H1 (cell line): Measurements from ENCODE around the gene ANKRD11. TPM values are rescaled to one million over a fixed set of nuclear protein-coding genes. Genes with fewer than 3 reads are reported as not detected.

Source experiments
- CEBPB ChIP-seq: IDR thresholded peaks from 2 replicates; pipeline ENCODE4 v1.6.1; 2012; ENCODE audit warnings: low read depth, low read length
- EZH2 ChIP-seq: fragments of 200-600 bp; sonication (generic); IDR thresholded peaks from 2 replicates; pipeline ENCODE4 v1.7.1; 2012; ENCODE audit warnings: low read depth, mild to moderate bottlenecking, moderate library complexity, low read length, inconsistent platforms; ENCODE audit not compliant: severe bottlenecking
- JUN ChIP-seq: IDR thresholded peaks from 2 replicates; pipeline ENCODE4 v1.6.1; 2011; ENCODE audit warnings: low read depth, mild to moderate bottlenecking, improper control_type of control experiment, low read length
- KDM4A ChIP-seq: IDR thresholded peaks from one replicate; pipeline ENCODE4 v1.7.1; 2012; ENCODE audit warnings: low read depth, mild to moderate bottlenecking, moderate library complexity, low read length, inconsistent platforms; ENCODE audit not compliant: severe bottlenecking
- POLR2AphosphoS5 ChIP-seq: IDR thresholded peaks from 2 replicates; pipeline ENCODE4 v1.6.1; 2011; ENCODE audit warnings: low read depth, low read length
- POU5F1 ChIP-seq: IDR thresholded peaks from 2 replicates; pipeline ENCODE4 v1.6.1; 2011; ENCODE audit warnings: low read depth, mild to moderate bottlenecking, low read length, moderate library complexity
- SAP30 ChIP-seq: fragments of 300-600 bp; sonication (generic); IDR thresholded peaks from 2 replicates; pipeline ENCODE4 v1.7.1; 2012; ENCODE audit warnings: low read length, moderate library complexity, mild to moderate bottlenecking, inconsistent platforms; ENCODE audit not compliant: insufficient read depth, insufficient replicate concordance
- SIRT6 ChIP-seq: IDR thresholded peaks from one replicate; pipeline ENCODE4 v1.7.1; 2012; ENCODE audit warnings: low read length, inconsistent platforms
- ZNF274 ChIP-seq: IDR thresholded peaks from 2 replicates; pipeline ENCODE4 v1.7.0; 2012; ENCODE audit warnings: low read length, borderline replicate concordance; ENCODE audit errors: extremely low read depth
- polyA plus RNA-seq, 7 experiments: library from polyadenylated mRNA; depleted of rRNA in 3 of 7; stranded (reverse) in 5 of 7; unstranded in 2 of 7; fragments of >200 nt in 5 of 7; fragments of 200-250 nt in 2 of 7; gene quantifications; 1 replicate in 5 of 7; 2 replicates in 1 of 7; 4 replicates in 1 of 7; pipeline versions ENCODE4 v1.2.1 to v1.2.3, GENCODE V29; 2011 to 2013; ENCODE audit warnings: missing spikeins in 2 of 7, mixed read lengths in 2 of 7
- total RNA-seq: library from RNA; stranded (reverse); fragmentation: NEBNext Ultra II Directional; extraction: Animal tissue kit (Norgen Biotek cat#: 25700); gene quantifications from 2 replicates; pipeline ENCODE4 v1.2.1, GENCODE V29; 2021
- TF ChIP-seq, protein P1 (sequence below): fragments of 300-600 bp; sonication (generic); IDR thresholded peaks from 2 replicates; pipeline ENCODE4 v1.7.1; 2012; ENCODE audit warnings: low read length, moderate library complexity, mild to moderate bottlenecking, inconsistent platforms; ENCODE audit not compliant: insufficient replicate concordance

The ANKRD11 gene
- total and polyA plus RNA-seq, 2 of the 8 experiments (the other 6 are each of a cell fraction or from before 2014, with no cell fraction given) = 46.5 to 142 TPM

DNA sequence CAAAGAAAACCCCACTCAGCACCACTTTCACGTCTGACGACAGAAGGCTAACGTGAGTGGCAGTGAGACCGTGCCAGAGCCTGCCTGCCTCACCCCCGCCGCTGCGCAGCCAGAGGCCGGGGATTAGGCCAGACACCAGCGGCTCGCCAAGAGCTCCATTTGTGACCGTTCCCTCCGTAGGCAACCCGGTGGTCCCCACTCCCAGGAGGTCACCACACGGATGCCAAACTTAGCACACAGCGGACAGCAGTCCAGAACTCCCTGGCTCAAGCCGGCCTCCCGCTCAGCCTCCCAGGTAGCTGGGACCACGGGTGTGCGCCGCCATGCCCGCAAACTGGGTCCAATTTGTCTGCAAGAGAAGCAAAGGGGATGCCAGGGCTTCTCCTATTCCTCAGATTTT, 104.6 kb downstream of the ANKRD11 start (continued):
- TF ChIP-seq, protein P1, sequence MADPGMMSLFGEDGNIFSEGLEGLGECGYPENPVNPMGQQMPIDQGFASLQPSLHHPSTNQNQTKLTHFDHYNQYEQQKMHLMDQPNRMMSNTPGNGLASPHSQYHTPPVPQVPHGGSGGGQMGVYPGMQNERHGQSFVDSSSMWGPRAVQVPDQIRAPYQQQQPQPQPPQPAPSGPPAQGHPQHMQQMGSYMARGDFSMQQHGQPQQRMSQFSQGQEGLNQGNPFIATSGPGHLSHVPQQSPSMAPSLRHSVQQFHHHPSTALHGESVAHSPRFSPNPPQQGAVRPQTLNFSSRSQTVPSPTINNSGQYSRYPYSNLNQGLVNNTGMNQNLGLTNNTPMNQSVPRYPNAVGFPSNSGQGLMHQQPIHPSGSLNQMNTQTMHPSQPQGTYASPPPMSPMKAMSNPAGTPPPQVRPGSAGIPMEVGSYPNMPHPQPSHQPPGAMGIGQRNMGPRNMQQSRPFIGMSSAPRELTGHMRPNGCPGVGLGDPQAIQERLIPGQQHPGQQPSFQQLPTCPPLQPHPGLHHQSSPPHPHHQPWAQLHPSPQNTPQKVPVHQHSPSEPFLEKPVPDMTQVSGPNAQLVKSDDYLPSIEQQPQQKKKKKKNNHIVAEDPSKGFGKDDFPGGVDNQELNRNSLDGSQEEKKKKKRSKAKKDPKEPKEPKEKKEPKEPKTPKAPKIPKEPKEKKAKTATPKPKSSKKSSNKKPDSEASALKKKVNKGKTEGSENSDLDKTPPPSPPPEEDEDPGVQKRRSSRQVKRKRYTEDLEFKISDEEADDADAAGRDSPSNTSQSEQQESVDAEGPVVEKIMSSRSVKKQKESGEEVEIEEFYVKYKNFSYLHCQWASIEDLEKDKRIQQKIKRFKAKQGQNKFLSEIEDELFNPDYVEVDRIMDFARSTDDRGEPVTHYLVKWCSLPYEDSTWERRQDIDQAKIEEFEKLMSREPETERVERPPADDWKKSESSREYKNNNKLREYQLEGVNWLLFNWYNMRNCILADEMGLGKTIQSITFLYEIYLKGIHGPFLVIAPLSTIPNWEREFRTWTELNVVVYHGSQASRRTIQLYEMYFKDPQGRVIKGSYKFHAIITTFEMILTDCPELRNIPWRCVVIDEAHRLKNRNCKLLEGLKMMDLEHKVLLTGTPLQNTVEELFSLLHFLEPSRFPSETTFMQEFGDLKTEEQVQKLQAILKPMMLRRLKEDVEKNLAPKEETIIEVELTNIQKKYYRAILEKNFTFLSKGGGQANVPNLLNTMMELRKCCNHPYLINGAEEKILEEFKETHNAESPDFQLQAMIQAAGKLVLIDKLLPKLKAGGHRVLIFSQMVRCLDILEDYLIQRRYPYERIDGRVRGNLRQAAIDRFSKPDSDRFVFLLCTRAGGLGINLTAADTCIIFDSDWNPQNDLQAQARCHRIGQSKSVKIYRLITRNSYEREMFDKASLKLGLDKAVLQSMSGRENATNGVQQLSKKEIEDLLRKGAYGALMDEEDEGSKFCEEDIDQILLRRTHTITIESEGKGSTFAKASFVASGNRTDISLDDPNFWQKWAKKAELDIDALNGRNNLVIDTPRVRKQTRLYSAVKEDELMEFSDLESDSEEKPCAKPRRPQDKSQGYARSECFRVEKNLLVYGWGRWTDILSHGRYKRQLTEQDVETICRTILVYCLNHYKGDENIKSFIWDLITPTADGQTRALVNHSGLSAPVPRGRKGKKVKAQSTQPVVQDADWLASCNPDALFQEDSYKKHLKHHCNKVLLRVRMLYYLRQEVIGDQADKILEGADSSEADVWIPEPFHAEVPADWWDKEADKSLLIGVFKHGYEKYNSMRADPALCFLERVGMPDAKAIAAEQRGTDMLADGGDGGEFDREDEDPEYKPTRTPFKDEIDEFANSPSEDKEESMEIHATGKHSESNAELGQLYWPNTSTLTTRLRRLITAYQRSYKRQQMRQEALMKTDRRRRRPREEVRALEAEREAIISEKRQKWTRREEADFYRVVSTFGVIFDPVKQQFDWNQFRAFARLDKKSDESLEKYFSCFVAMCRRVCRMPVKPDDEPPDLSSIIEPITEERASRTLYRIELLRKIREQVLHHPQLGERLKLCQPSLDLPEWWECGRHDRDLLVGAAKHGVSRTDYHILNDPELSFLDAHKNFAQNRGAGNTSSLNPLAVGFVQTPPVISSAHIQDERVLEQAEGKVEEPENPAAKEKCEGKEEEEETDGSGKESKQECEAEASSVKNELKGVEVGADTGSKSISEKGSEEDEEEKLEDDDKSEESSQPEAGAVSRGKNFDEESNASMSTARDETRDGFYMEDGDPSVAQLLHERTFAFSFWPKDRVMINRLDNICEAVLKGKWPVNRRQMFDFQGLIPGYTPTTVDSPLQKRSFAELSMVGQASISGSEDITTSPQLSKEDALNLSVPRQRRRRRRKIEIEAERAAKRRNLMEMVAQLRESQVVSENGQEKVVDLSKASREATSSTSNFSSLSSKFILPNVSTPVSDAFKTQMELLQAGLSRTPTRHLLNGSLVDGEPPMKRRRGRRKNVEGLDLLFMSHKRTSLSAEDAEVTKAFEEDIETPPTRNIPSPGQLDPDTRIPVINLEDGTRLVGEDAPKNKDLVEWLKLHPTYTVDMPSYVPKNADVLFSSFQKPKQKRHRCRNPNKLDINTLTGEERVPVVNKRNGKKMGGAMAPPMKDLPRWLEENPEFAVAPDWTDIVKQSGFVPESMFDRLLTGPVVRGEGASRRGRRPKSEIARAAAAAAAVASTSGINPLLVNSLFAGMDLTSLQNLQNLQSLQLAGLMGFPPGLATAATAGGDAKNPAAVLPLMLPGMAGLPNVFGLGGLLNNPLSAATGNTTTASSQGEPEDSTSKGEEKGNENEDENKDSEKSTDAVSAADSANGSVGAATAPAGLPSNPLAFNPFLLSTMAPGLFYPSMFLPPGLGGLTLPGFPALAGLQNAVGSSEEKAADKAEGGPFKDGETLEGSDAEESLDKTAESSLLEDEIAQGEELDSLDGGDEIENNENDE = no peak
- no peak for TF ChIP-seq CEBPB
- no peak for TF ChIP-seq SIRT6
- no peak for TF ChIP-seq KDM4A
- no peak for TF ChIP-seq EZH2
- TF ChIP-seq POLR2AphosphoS5 = no peak
- no peak for TF ChIP-seq JUN
- no peak for TF ChIP-seq ZNF274
- TF ChIP-seq POU5F1 = no peak
- no peak for TF ChIP-seq SAP30
